Muscle of arm (tissue), 12 donors: ENCODE measurements around the gene IL22. TPM values are rescaled to one million over a fixed set of nuclear protein-coding genes. Genes with fewer than 3 reads are reported as not detected.
"Not testable (repeated sequence)": the region's sequence is repeated elsewhere in the genome, so short reads cannot be mapped to it uniquely, and the experiment has no call there.

ENCODE experiments used
- DNase-seq: peaks from one replicate; pipeline ENCODE4 v3.0.0-alpha.2; 2013
- polyA plus RNA-seq, 12 donors: library from polyadenylated mRNA; unstranded; fragments of 120-200 nt; gene quantifications; one replicate each; pipeline ENCODE4 v1.2.1, GENCODE V29; 2013; ENCODE audit not compliant: insufficient read length in 12 of 12

The IL22 gene
- polyA plus RNA-seq, 12 donors: not detected

GRCh38 chr12:68229956-68230355, 23.4 kb downstream of the IL22 start:
- no peak for DNase-seq

GRCh38 chr12:68227356-68227755, 26.0 kb downstream of the IL22 start:
- no peak for DNase-seq

GRCh38 chr12:68225576-68226476, 27.6 kb downstream of the IL22 start, which contains the start of gene IL26:
IL26 (minus strand) TSS chr12:68225810; CDS start chr12:68225756, 54 bp downstream.
- DNase-seq: no peak

- no peak for DNase-seq
Observed at GRCh38 chr12:68224613-68225285, 28.7 kb downstream of the IL22 start.

GRCh38 chr12:68223067-68223747, 30.2 kb downstream of the IL22 start:
- peak; percentile 85 for DNase-seq

- no peak for DNase-seq
Observed at GRCh38 chr12:68222326-68222725, 31.1 kb downstream of the IL22 start.

GRCh38 chr12:68221497-68221896, 31.9 kb downstream of the IL22 start:
- no peak for DNase-seq

- DNase-seq: no peak
Observed at GRCh38 chr12:68210875-68211274, 42.5 kb downstream of the IL22 start.

DNA sequence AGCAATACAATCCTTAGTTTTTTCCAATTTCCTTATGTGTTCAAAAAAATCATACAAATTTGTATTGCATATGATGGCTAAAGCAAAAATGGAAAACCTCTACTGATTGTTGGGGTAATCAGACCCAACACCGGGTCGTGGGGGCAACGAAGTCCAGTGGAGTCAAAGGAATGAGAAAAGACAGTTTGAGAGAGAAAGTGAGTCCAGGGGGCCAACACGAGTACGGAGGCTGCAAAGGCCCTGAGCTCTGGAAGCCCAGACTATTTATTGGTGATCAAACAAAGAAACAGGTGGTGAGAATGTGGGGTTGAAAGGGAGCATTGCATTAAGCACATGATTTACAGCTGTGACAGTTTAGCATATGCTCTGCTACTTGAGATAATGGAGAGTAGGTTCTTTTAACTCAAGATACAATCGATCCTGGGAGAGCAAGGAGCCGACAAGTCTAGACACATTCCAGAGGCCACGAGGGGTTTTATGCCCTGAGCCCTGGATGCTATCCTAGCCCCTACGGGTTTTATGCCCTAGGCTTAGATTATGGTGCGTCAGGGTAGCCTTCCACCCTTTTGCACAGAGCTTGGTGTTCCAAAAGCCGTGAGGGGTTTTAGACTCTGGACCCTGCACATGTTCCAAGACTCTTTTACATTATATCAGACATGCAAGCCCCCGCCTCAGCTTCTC, 44.2 kb downstream of the IL22 start:
- not testable (repeated sequence) for DNase-seq

GRCh38 chr12:68207276-68207675, 46.1 kb downstream of the IL22 start:
- DNase-seq: no peak

DNA sequence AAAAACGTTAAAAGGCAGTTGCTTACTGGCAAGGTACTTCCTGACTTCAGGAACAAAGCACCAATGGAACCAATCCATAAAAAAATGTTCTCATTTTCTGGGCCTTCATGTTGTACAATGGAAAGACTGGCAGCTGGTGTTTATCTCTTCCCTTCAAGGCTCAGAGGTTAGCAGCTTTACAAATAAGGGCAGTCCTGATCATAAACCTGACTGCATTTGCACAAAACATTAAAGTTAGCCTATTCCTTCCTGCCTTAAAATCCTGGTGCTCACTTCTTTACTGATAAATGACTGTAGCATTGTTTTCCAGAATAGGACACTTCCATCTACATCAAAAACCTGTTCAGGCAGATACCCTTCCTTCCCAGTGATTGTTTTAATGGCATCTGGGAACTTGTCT, 47.0 kb downstream of the IL22 start:
- DNase-seq: no peak

GRCh38 chr12:68203460-68203875, 49.9 kb downstream of the IL22 start:
- no peak for DNase-seq

DNA sequence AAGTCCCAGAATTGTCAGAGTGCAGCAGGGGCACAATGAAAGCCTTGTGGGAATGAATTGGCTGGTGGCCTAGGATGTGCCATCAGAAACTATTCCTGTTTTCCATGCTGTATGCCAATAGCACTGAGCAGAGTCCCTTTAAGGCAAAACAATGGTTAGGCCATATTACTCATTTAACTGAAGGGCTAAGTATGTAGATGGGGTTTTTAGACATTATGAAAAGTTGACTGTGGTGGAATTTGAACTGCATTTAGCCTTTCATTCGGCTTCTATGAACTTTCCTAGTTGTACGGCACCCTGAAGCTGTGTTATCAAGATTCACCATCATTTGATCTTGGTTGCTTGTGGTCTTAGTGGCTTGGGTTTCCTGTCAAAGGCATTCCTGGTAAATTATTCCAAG, 52.5 kb downstream of the IL22 start:
- no peak for DNase-seq

DNA sequence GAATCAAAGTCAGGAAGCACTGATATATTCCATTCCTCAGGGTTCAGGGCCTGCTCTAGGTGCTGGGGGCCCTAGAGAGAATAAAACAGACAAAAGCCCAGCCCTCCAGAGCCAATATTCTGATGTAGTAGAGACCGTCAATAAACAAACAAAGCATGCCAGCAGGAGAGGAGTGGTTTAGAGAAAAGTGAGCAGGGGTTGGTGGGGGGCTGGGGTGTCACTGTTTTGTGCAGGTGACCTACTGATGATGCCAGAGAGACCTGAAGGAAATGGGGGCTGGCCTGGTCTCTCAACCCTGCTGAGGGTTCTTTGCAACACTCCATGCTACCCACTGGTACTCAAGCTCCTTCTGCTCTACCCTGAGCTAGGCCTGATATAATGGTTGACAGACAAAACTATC, 54.3 kb downstream of the IL22 start:
- DNase-seq: no peak

DNA sequence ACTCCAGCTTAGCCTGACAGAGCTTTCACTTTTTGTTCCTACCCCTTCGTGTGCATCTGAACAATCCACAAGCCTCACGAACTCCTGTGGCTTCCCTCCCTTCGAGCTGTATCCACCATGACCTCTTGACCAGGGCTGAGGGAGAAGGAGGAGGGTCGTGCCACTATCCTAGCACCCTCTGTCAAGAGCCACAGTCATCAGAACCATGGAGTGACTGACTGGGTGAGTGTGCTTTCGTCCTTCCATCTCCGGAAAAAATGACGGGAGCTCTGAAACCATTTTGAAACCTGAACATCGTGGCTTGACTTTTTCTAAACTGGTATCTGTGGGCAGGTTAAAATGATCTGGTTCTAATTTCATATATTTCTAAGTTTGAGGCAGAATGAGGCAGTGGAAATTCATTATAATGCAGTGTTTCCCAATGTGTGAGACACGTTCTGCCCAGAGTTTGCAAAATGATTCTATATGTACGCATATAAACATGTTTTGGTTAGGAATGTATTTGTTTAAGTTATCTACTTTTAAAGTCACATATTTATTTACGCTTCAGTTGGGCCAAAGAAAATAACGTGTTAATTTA, 54.8 kb downstream of the IL22 start:
- DNase-seq: no peak

Other genes starting within 250 kb of the IL22 start
- under 1 TPM in 1 of 12 donors, not detected in 11; 0.15 TPM for gene IFNG, start 93.9 kb downstream of the IL22 start, polyA plus RNA-seq
- not detected for gene IL26, start 27.8 kb downstream of the IL22 start, polyA plus RNA-seq
- gene MDM1, start 78.8 kb upstream of the IL22 start, polyA plus RNA-seq: 10 to 100 TPM in 10 of 12 donors, 1 to 10 TPM in 1, not detected in 1; 7.2 to 27.7 (median 17.2) TPM